ENCODE results near the gene MEOX2.

GRCh38 chr7:15625466-15625865, 61.0 kb downstream of the MEOX2 start:
- TF ChIP-seq CTCF (IDR thresholded peaks at IDR 0.05 in 2 of 3, conservative IDR thresholded peaks at IDR 0.05 in 1 of 3; ENCODE audit: control insufficient read depth in 2 of 3, extremely low read depth in 1 of 3, insufficient read depth in 1 of 3, low read depth in 3 of 3, low read length in 3 of 3) (no peak), ZNF207 (IDR thresholded peaks at IDR 0.05; ENCODE audit: borderline replicate concordance) (no peak), RBBP5 (conservative IDR thresholded peaks at IDR 0.05) (no peak), IRF5 (IDR thresholded peaks at IDR 0.05; ENCODE audit: borderline replicate concordance) (no peak), GABPA (IDR thresholded peaks at IDR 0.05; ENCODE audit: low read depth) (no peak), REST (IDR thresholded peaks at IDR 0.05; ENCODE audit: low read depth, low read length) (no peak), MXI1 (IDR thresholded peaks at IDR 0.05; ENCODE audit: low read depth, low read length) (no peak), ATF2 (IDR thresholded peaks at IDR 0.05; ENCODE audit: low read length) (no peak), NFYA (IDR thresholded peaks at IDR 0.05; ENCODE audit: borderline replicate concordance, low read depth, low read length) (no peak), MYC (IDR thresholded peaks at IDR 0.05; ENCODE audit: insufficient read depth, insufficient read length, insufficient replicate concordance, low read length, severe bottlenecking) (no peak), MEF2B (IDR thresholded peaks at IDR 0.05; ENCODE audit: partially characterized antibody, poor library complexity, severe bottlenecking) (no peak), TBL1XR1 (IDR thresholded peaks at IDR 0.05; ENCODE audit: low read depth, low read length) (no peak)

All from GM12878 (cell line).